ENCODE measurements around the gene C11orf52. TPM values are rescaled to one million over a fixed set of nuclear protein-coding genes. Genes with fewer than 3 reads are reported as not detected.

C11orf52 gene
- polyA plus RNA-seq, 1 donor from 2014 or later = not detected

GRCh38 chr11:111920908-111921307 is 2.2 kb downstream of the C11orf52 start (continued):
- no peak for TF ChIP-seq REST (IDR thresholded peaks at IDR 0.05; ENCODE audit: borderline replicate concordance)

GRCh38 chr11:111921541-111922230 is 3.0 kb downstream of the C11orf52 start:
- no peak overlapping the region for H3K27ac ChIP-seq (ENCODE audit: low read length)
- H3K4me3 ChIP-seq (ENCODE audit: low read length) = no peak overlapping the region
- TF ChIP-seq TAF1 (IDR thresholded peaks at IDR 0.05; ENCODE audit: low read depth) (no peak), MXI1 (conservative IDR thresholded peaks at IDR 0.05; ENCODE audit: poor library complexity, severe bottlenecking) (no peak), POLR2AphosphoS5 (IDR thresholded peaks at IDR 0.05) (no peak), REST (IDR thresholded peaks at IDR 0.05; ENCODE audit: borderline replicate concordance) (no peak), CTCF (IDR thresholded peaks at IDR 0.05; ENCODE audit: poor library complexity, severe bottlenecking) (no peak)
- H3K4me2 ChIP-seq (ENCODE audit: low read length) = no peak overlapping the region
- no peaks in the 10 kb centered on the region for H3K27me3 ChIP-seq (ENCODE audit: insufficient read depth, low read depth, low read length)
- peaks cover 4% of the 10 kb centered on the region for H3F3A ChIP-seq (ENCODE audit: insufficient read depth, low read length, poor library complexity, severe bottlenecking)
- no peaks in the 10 kb centered on the region for H3K9me2 ChIP-seq (ENCODE audit: insufficient read depth, low read length)
- H3K9me3 ChIP-seq (ENCODE audit: low read length) = no peaks in the 10 kb centered on the region
- H4K20me1 ChIP-seq (ENCODE audit: insufficient read depth) = no peaks in the 10 kb centered on the region
- H3K36me3 ChIP-seq (ENCODE audit: insufficient read depth, low read length) = no peaks in the 10 kb centered on the region
- no peak overlapping the region for H3K9ac ChIP-seq (ENCODE audit: low read length)
- H2AFZ ChIP-seq (ENCODE audit: low read depth, low read length) = no peak overlapping the region
- H3K79me2 ChIP-seq (replicated peaks; ENCODE audit: insufficient read depth, low read length) = no peaks in the 10 kb centered on the region

- no peak overlapping the region for H3K27ac ChIP-seq (ENCODE audit: low read length)
- peaks cover 4% of the 10 kb centered on the region for H3F3A ChIP-seq (ENCODE audit: insufficient read depth, low read length, poor library complexity, severe bottlenecking)
- no peak overlapping the region for H2AFZ ChIP-seq (ENCODE audit: low read depth, low read length)
- H3K79me2 ChIP-seq (replicated peaks; ENCODE audit: insufficient read depth, low read length) = no peaks in the 10 kb centered on the region
- no peaks in the 10 kb centered on the region for H3K9me2 ChIP-seq (ENCODE audit: insufficient read depth, low read length)
- no peak overlapping the region for H3K4me2 ChIP-seq (ENCODE audit: low read length)
- no peak for TF ChIP-seq POLR2AphosphoS5 (IDR thresholded peaks at IDR 0.05)
- TF ChIP-seq EZH2 (IDR thresholded peaks at IDR 0.05; ENCODE audit: borderline replicate concordance, insufficient read depth, low read length, poor library complexity, severe bottlenecking) = no peak
- no peak for TF ChIP-seq SMC3 (conservative IDR thresholded peaks at IDR 0.05; ENCODE audit: poor library complexity)
- no peak for TF ChIP-seq MXI1 (conservative IDR thresholded peaks at IDR 0.05; ENCODE audit: poor library complexity, severe bottlenecking)
- no peak for TF ChIP-seq EP300 (conservative IDR thresholded peaks at IDR 0.05; ENCODE audit: poor library complexity, severe bottlenecking)
- no peak for TF ChIP-seq RAD21 (conservative IDR thresholded peaks at IDR 0.05)
- TF ChIP-seq REST (IDR thresholded peaks at IDR 0.05; ENCODE audit: borderline replicate concordance) = no peak
- TF ChIP-seq TAF1 (IDR thresholded peaks at IDR 0.05; ENCODE audit: low read depth) = no peak
- no peak overlapping the region for H3K9ac ChIP-seq (ENCODE audit: low read length)
- no peak overlapping the region for H3K4me3 ChIP-seq (ENCODE audit: low read length)
- H4K20me1 ChIP-seq (ENCODE audit: insufficient read depth) = no peaks in the 10 kb centered on the region
- H3K9me3 ChIP-seq (ENCODE audit: low read length) = no peaks in the 10 kb centered on the region
- H3K36me3 ChIP-seq (ENCODE audit: insufficient read depth, low read length) = no peaks in the 10 kb centered on the region
- H3K27me3 ChIP-seq (ENCODE audit: insufficient read depth, low read depth, low read length) = no peaks in the 10 kb centered on the region
Observed at GRCh38 chr11:111922803-111923202, 4.1 kb downstream of the C11orf52 start.

Data from neural cell (in vitro differentiated cells).